Fibroblast of pulmonary artery (primary cell): ENCODE measurements around the gene SNRNP200.
A peak's percentile ranks its signal among the peaks of the same experiment; 100 is the strongest.

Experiments used
- DNase-seq: peaks from one replicate; pipeline ENCODE4 v3.0.0-alpha.2; 2010; ENCODE audit warnings: low read depth
- H3K4me3 ChIP-seq: replicated peaks from 2 replicates; pipeline ENCODE4 v1.5.1; 2011; ENCODE audit warnings: low read depth, mild to moderate bottlenecking, control low read depth, low read length, moderate library complexity
- CTCF ChIP-seq: IDR thresholded peaks from 2 replicates; pipeline ENCODE4 v1.5.1; 2011; ENCODE audit warnings: mild to moderate bottlenecking, control low read depth, low read length, inconsistent platforms; ENCODE audit errors: missing control alignments

SNRNP200 gene

GRCh38 chr2:96252526-96252925 is 52.8 kb downstream of the SNRNP200 start:
- DNase-seq, result no peak
- no peak overlapping the region for H3K4me3 ChIP-seq
- TF ChIP-seq CTCF, result no peak

GRCh38 chr2:96251721-96252292 is 53.5 kb downstream of the SNRNP200 start:
- no peak for TF ChIP-seq CTCF
- H3K4me3 ChIP-seq, result no peak overlapping the region
- DNase-seq, result peak; percentile 90

GRCh38 chr2:96250188-96250587 is 55.2 kb downstream of the SNRNP200 start:
- no peak overlapping the region for H3K4me3 ChIP-seq
- TF ChIP-seq CTCF, result no peak

GRCh38 chr2:96249654-96250053 is 55.7 kb downstream of the SNRNP200 start:
- no peak for TF ChIP-seq CTCF
- no peak for DNase-seq

More at GRCh38 chr2:96250188-96250587, 55.2 kb downstream of the SNRNP200 start:
- no peak for DNase-seq

GRCh38 chr2:96248624-96249023 is 56.7 kb downstream of the SNRNP200 start:
- no peak for DNase-seq
- no peak for TF ChIP-seq CTCF
- no peak overlapping the region for H3K4me3 ChIP-seq

More at GRCh38 chr2:96249654-96250053, 55.7 kb downstream of the SNRNP200 start:
- H3K4me3 ChIP-seq, result no peak overlapping the region

- no peak for DNase-seq
- no peak for TF ChIP-seq CTCF
- H3K4me3 ChIP-seq, result no peak overlapping the region
Observed at GRCh38 chr2:96247896-96248295, 57.5 kb downstream of the SNRNP200 start.

GRCh38 chr2:96247009-96247408 is 58.3 kb downstream of the SNRNP200 start:
- no peak for DNase-seq
- no peak for TF ChIP-seq CTCF
- no peak overlapping the region for H3K4me3 ChIP-seq
